ENCODE results near the gene CUL4B. TPM values are rescaled to one million over a fixed set of nuclear protein-coding genes. Genes with fewer than 3 reads are reported as not detected.

The CUL4B gene
- total RNA-seq = 77.7 and 78.6 TPM in 2 replicates
- long read RNA-seq, full-length matches to known transcripts = 69 of 184 reads
- long read RNA-seq, partial matches to known transcripts = 31 of 184 reads
- long read RNA-seq, other reads (novel, unspliced or antisense) = 84 of 184 reads

DNA sequence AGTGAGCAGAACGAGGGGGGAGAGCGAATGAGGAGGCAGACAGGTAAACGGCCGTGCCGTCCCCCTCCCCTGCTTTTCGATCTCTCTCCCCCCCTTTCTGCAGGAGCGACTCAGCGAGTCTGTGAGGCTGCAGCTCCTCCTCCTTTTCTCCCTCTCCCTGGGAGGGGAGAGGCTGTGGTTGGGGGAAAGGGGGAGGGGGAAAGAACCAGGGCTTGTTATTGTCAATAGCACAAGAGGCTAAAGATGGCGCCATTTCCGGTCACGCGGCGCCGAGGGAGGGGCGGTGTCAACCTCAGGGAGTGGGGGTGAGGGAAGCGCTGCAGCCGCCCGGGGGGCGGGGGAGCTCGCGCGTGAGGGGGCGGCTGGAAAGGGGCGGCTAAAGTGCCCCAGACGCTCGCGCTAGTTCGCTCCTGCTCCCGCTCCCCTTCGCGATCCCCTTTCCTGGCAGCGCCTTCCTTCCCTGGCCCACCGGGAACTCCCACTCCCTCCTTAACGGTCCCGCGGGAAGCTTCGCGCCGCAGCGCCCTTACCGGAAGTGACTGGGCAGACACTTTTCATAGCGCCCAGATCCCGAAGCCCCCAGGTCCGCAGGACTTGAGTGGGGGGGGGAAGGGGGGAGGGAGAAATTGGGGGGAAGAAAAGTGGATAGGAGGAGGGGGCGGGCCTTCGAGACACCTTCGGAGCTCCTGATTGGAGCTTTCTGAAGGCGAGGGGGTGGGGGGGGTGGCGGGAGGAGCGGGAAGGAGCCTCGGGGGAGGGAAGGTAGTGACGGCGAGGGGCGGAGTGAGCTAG is at the start of gene CUL4B:
Gene CUL4B, minus strand, starts transcription at position 121 of the 792 bp plus-strand sequence. CDS start 324 bp downstream, outside the sequence.
- no peak for TF ChIP-seq CTCF (IDR thresholded peaks at IDR 0.05)
- Mint-ChIP-seq H3K27me3 (ENCODE audit: unreplicated experiment) (no peaks in the 10 kb centered on the region), H3K27ac (ENCODE audit: unreplicated experiment) (peak within 1 kb of the TSS; percentile 98), H3K9me3 (ENCODE audit: unreplicated experiment) (no peaks in the 10 kb centered on the region), H3K36me3 (ENCODE audit: unreplicated experiment) (peaks cover 6% of the 10 kb centered on the region), H3K4me3 (ENCODE audit: unreplicated experiment) (peak within 1 kb of the TSS; percentile 96), H3K4me1 (ENCODE audit: unreplicated experiment) (peaks cover 18% of the 10 kb centered on the region)
- peak; percentile 97 for DNase-seq (ENCODE audit: extremely low spot score, unreplicated experiment)

DNA sequence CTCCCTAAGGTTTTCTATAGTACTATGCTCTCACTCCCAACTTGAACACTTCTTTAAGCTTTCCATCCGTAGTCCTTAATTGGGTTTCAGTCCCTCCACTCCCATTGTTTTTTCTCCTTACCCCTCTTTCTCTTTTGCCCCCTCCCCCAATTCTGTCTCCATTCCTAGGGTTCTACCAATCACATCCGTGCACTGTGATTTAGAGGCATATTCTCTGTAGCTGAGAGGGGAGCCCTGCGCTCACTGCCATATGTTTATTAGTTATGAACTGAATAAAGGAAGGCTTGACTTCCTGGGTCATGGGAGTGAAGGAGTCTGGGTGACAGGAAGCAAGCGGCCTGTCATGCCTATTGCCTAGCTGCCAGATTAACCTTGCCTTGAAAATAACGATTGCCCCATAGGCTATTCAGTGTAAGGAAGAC is 43.6 kb upstream of the CUL4B start:
- Mint-ChIP-seq H3K27me3 (ENCODE audit: unreplicated experiment) (no peaks in the 10 kb centered on the region), H3K9me3 (ENCODE audit: unreplicated experiment) (peaks cover 13% of the 10 kb centered on the region), H3K36me3 (ENCODE audit: unreplicated experiment) (no peaks in the 10 kb centered on the region), H3K27ac (ENCODE audit: unreplicated experiment) (peak overlapping the region; percentile 94), H3K4me1 (ENCODE audit: unreplicated experiment) (peaks cover 12% of the 10 kb centered on the region), H3K4me3 (ENCODE audit: unreplicated experiment) (peak overlapping the region; percentile 86)
- TF ChIP-seq CTCF (IDR thresholded peaks at IDR 0.05) = no peak
- DNase-seq (ENCODE audit: extremely low spot score, unreplicated experiment) = no peak

- TF ChIP-seq CTCF (IDR thresholded peaks at IDR 0.05) = no peak
- Mint-ChIP-seq H3K4me1 (ENCODE audit: unreplicated experiment) (peaks cover 12% of the 10 kb centered on the region), H3K4me3 (ENCODE audit: unreplicated experiment) (peak within 1 kb of the TSS; percentile 86)
Measured at GRCh38 chrX:120603707-120604360, 43.1 kb upstream of the CUL4B start, which contains the start of gene MCTS1. TSS of gene MCTS1 (plus strand) at chrX:120604101. CDS start at chrX:120604237, 136 bp downstream.

DNA sequence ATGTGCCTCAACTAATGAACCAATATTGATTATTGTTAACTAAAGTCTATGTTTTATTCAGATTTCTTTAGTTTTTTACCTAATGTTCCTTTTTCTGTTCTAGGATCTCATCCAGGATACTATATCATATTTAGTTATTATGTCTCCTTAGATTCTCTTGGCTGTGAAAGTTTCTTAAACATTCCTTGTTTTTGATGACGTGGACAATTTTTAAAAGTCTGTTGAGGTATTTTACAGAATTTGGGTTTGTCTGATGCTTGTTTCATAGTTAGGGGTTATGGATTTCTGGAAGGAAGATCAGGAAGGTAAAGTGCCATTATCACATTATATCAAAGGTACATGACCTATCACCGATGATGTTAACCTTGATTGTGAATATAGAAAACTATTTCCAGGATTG is 24.9 kb upstream of the CUL4B start:
- Mint-ChIP-seq H3K27me3 (ENCODE audit: unreplicated experiment) (peaks cover 2% of the 10 kb centered on the region), H3K4me3 (ENCODE audit: unreplicated experiment) (no peak overlapping the region), H3K36me3 (ENCODE audit: unreplicated experiment) (no peaks in the 10 kb centered on the region), H3K4me1 (ENCODE audit: unreplicated experiment) (no peaks in the 10 kb centered on the region), H3K9me3 (ENCODE audit: unreplicated experiment) (peaks cover 19% of the 10 kb centered on the region), H3K27ac (ENCODE audit: unreplicated experiment) (no peak overlapping the region)
- TF ChIP-seq CTCF (IDR thresholded peaks at IDR 0.05) = no peak
- DNase-seq (ENCODE audit: extremely low spot score, unreplicated experiment) = no peak

More at GRCh38 chrX:120603707-120604360, 43.1 kb upstream of the CUL4B start, which contains the start of gene MCTS1:
- Mint-ChIP-seq H3K27ac (ENCODE audit: unreplicated experiment) (peak within 1 kb of the TSS; percentile 94), H3K9me3 (ENCODE audit: unreplicated experiment) (peaks cover 14% of the 10 kb centered on the region), H3K36me3 (ENCODE audit: unreplicated experiment) (no peaks in the 10 kb centered on the region), H3K27me3 (ENCODE audit: unreplicated experiment) (no peaks in the 10 kb centered on the region)
- peak; percentile 90 for DNase-seq (ENCODE audit: extremely low spot score, unreplicated experiment)

Data from osteocyte (in vitro differentiated cells).